ENCODE measurements around the gene CCNB3.
"Not testable (repeated sequence)": the region's sequence is repeated elsewhere in the genome, so short reads cannot be mapped to it uniquely, and the experiment has no call there.

CCNB3 gene

DNA sequence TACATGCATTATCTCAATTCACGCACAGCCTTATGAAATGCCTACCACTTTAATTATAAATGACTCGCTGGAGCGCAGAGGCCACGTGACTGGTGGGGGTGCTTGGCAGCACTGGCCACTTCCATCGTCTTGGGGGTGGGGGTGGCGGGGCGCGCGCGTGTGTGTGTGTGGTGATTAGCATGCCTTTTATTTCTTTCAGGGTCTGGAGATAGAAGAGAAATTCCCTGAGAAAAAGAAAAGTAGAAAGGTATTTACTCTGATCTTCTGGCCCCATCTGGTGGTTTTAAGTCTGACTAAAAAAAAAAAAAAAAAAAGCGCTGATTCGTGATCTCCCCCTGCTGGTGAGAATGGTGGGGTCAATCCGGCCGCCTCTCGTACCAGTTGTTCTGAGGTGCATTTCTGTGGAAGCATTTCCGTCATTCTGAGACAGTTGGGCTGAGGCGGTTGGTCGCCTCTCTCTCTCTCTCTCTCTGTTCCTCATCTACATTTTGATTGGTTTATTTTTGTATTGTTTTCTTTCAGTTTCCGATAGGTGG lies at the start of gene CCNB3:
Gene CCNB3 (plus strand): TSS at position 402 of the 536 bp plus-strand sequence. CDS start 80,399 bp downstream, outside the sequence.
- DNase-seq (ENCODE audit: low read depth), result peak; percentile 49

DNA sequence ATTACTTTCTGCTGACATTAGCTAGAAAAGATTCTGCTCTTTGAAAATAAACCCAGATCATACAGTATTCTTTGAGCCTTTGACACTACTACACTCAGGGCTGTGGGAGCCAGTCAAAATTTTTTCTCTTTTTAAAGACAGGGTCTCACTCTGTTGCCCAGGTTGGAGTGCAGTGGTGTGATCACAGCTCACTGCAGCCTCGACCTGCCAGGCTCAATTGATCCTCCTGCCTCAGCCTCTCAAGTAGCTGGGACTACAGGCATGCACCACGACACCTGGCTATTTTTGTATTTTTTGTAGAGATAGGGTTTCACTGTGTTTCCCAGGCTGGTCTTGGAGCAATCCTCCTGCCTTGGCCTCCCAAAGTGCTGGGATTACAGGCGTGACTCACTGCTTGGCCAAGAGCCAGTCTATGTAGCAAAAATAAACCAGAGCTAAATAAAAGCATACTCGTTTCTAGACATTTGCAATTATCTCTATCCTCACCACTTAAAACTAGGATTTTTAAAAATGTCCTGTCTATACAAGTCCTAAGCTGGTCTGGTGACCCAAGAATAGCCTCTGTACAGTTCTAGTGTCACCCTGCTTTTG lies 46.9 kb upstream of the CCNB3 start:
- no peak for DNase-seq (ENCODE audit: low read depth)

- DNase-seq (ENCODE audit: low read depth), result no peak
Observed at GRCh38 chrX:50158593-50158992, 46.0 kb upstream of the CCNB3 start.

DNA sequence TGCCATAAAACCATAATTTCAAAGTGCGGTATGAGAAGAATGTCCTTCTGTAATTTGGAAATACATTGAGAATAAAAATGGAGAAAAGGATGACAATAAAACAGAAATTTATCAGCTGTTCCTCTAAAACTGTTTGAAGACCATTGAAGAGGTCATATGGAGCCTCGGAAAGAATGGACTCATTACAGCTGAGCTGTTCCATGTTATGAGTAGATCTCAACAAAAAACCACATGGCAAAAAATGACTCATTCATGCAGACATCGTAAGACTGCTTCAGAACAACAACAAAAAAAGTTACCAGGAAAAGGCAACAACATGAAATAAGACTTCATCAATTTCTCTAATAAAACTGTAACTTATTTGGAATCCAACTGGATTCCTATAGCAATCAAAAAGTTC lies 43.4 kb upstream of the CCNB3 start:
- no peak for DNase-seq (ENCODE audit: low read depth)

- DNase-seq (ENCODE audit: low read depth), result no peak
Observed at GRCh38 chrX:50165727-50166126, 38.8 kb upstream of the CCNB3 start.

- DNase-seq (ENCODE audit: low read depth), result no peak
Observed at GRCh38 chrX:50167366-50167765, 37.2 kb upstream of the CCNB3 start.

DNA sequence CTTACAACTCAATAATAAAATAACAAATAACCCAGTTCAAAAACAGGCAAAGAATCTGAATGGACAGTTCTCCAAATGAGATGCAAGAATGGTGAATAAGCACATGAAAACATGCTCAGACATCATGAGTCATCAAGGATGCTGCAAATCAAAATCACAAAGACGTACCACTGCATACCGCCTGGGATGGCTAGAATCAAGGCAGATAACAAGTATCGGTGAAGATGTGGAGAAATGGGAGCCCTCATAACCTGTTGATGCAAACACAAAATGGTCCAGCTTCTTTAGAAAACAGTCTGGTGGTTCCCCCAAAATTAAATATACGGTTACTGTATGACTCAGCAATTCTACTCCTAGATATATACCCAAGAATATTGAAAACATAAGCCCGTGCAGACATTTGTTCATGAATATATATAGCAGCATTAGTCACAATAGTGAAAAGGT lies 36.3 kb upstream of the CCNB3 start:
- DNase-seq (ENCODE audit: low read depth), result no peak

GRCh38 chrX:50169717-50170116 lies 34.8 kb upstream of the CCNB3 start:
- DNase-seq (ENCODE audit: low read depth), result no peak

GRCh38 chrX:50180073-50180940 lies 24.3 kb upstream of the CCNB3 start:
- no peak for DNase-seq (ENCODE audit: low read depth)

DNA sequence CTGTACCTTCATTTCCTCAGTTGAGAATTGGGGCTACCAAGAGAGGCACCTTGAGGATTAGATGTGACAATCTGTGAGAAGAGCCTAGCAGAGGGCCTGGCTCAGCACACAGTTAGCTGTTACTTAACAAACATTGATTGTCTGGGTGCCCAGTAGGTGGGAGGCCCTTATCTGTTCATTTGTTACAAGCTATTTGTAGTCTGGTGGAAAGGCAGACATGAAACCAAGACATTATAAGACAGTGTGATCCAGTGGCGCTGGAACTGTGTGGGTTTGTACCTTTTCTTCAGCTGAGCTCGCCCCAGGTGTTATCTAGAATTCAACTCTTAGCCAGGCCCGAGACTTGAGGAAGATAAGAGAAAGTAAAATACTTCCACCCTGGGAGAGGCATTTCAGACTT lies 20.7 kb upstream of the CCNB3 start:
- no peak for DNase-seq (ENCODE audit: low read depth)

- no peak for DNase-seq (ENCODE audit: low read depth)
Observed at GRCh38 chrX:50188859-50189600, 15.5 kb upstream of the CCNB3 start.

- DNase-seq (ENCODE audit: low read depth), result no peak
Observed at GRCh38 chrX:50198348-50198747, 6.2 kb upstream of the CCNB3 start.

GRCh38 chrX:50200907-50201306 lies 3.7 kb upstream of the CCNB3 start, which contains the start of gene AKAP4:
Gene AKAP4, minus strand, starts transcription at chrX:50201007. Its CDS starts 118 bp downstream, at chrX:50200889.
- no peak for DNase-seq (ENCODE audit: low read depth)

DNA sequence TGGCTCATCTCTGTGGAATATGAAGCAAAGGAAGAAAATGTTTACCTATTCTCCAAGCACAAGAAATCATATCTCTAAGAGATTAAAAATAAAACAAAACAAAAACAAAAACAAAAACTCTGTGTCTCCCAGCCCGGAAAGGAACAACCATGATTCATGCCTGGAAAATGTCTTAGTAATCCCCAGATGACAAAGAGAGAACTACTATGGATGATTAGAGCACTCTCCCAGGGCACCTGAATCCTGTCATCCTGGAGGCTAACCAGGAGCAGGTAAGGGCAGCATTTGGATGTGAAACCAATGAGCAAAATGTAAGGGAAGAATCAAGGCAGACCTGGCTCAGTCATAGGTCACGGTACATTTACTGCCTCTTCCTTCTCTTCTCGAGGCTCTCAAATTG lies 2.0 kb upstream of the CCNB3 start:
- DNase-seq (ENCODE audit: low read depth), result no peak

DNA sequence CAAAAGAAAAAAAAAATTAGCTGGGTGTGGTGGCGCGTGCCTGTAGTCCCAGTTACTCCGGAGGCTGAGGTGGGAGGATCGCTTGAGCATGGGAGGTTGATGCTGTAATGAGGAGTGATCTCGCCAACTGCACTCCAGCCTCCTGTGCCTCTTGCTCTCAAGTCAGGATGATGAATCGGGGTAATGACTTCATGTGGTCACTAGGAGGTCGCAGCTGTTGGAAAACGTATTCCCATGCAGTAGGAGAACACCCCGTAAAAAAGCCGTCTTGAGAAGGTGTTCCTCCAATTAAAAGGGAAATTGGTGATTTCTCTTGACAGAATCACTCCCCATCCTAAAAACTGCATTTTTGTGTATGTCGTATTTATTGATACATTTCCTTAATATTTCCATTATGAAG lies 2.2 kb downstream of the CCNB3 start:
- no peak for DNase-seq (ENCODE audit: low read depth)

- DNase-seq (ENCODE audit: low read depth), result no peak
Observed at GRCh38 chrX:50211510-50211909, 6.9 kb downstream of the CCNB3 start.

DNA sequence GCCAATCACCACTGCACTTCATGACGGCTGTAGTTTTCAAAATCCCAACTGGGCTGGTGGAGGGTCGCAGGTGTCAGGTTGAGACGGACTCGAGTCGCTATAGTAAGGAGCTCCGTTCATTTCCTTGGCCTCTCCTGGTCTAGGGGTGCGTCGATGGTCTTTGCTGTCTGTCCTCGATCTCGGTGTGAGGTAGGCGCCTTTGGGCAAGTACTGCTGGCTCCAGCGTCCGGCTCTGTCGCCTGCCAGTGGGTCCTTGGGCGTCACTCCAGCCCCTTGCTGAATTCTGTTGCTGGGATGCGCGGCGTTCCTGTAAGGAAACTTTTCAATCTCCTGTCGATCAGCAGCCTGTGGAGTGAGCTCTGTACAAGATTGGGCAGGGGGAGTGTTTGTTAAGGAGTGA lies 76.7 kb downstream of the CCNB3 start:
- no peak for DNase-seq (ENCODE audit: low read depth)

DNA sequence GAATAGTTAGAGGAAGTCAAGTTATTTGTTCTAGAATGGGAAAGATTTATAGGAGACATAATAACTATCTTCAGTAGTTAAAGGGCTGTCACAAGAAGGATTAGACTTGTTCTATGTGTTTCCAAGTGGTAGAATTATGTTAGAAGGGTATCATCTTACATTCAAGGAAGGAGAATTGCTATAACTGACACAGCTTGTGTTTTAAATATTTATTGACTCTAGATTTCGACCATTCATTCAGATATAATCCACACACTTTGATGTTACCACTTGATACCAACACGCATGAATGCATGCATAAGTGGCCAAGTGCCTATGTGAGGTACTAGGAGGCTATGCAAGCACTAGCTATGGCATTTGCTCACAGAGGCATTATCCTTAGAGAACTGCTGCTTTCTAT lies 122.7 kb downstream of the CCNB3 start:
- DNase-seq (ENCODE audit: low read depth), result no peak

DNA sequence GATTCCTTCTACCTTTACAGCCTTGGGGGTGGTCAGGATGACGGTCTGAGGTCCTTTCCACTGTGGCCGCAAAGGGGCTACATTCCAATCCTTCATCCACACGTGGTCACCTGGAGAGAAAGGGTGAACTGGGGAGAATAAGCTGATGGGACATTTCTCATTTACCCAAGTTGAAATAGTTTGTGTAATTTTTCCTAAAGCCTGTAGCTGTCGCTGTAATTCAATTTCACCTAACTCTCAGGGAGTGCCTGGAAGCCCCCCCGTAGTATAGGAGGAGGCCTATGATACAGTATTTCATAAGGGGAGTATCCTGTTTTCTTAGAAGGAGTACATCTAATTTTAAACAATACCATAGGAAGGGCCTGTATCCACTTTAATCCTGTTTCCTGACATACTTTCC lies 128.1 kb downstream of the CCNB3 start:
- not testable (repeated sequence) for DNase-seq (ENCODE audit: low read depth)

DNA sequence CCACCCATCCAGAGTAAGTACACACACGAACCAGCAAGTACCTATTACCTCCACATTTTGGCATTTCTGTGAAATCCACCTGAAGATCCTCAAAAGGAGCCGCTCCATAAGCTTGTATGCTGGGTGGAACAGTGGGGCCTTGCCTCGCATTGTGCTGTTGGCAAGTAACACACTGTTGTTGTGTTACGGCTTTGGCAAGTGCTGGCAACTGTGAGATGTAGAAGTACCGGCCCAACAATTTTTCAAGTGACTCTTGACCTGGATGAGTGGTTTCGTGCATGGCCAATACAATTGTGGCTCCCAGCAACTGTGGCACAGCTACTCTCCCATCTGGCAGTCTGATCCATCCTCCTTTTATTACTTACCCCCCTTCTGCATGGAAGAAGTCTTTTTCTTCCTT lies 128.7 kb downstream of the CCNB3 start:
- DNase-seq (ENCODE audit: low read depth), result no peak

GRCh38 chrX:50343917-50344316 lies 139.4 kb downstream of the CCNB3 start:
- no peak for DNase-seq (ENCODE audit: low read depth)

- no peak for DNase-seq (ENCODE audit: low read depth)
Observed at GRCh38 chrX:50372966-50373365, 168.4 kb downstream of the CCNB3 start.

Measured in activated T-cell treated with anti-CD3 and anti-CD28 coated beads for 1 hour (primary cell).